Activated T-cell treated with anti-CD3 and anti-CD28 coated beads for 1 hour (primary cell): ENCODE results near the gene EPB41L1.

Source experiments
- DNase-seq: peaks from one replicate; pipeline ENCODE4 v3.0.0-alpha.2; 2020; ENCODE audit warnings: low read depth

The EPB41L1 gene

GRCh38 chr20:36155991-36156390 is 1.5 kb downstream of the EPB41L1 start:
- no peak for DNase-seq

GRCh38 chr20:36157610-36158009 is 3.1 kb downstream of the EPB41L1 start:
- DNase-seq, result no peak

- no peak for DNase-seq
Measured at GRCh38 chr20:36158160-36158741, 3.7 kb downstream of the EPB41L1 start.

DNA sequence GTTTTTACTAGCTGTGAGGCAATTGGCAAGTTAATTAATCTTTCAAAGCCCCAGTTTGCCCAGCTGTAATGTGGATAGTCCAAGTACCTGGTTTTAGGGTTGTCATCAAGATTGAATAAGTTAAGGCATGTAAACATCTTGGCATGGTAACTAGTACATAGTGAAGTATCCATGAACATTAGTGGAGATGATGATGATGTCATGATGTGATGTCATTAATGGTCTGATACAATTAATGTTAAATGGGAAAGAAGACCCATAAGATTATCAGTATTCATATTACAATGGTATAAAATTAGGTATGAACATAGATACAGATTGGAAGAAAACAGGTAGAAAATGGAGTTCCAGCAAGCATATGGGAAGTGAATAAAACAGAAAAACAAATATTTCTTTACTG is 5.3 kb downstream of the EPB41L1 start:
- no peak for DNase-seq

GRCh38 chr20:36162272-36162966 is 7.9 kb downstream of the EPB41L1 start:
- DNase-seq, result no peak

- DNase-seq, result no peak
Measured at GRCh38 chr20:36167902-36168503, 13.5 kb downstream of the EPB41L1 start.

- no peak for DNase-seq
Measured at GRCh38 chr20:36170542-36171215, 16.1 kb downstream of the EPB41L1 start.

DNA sequence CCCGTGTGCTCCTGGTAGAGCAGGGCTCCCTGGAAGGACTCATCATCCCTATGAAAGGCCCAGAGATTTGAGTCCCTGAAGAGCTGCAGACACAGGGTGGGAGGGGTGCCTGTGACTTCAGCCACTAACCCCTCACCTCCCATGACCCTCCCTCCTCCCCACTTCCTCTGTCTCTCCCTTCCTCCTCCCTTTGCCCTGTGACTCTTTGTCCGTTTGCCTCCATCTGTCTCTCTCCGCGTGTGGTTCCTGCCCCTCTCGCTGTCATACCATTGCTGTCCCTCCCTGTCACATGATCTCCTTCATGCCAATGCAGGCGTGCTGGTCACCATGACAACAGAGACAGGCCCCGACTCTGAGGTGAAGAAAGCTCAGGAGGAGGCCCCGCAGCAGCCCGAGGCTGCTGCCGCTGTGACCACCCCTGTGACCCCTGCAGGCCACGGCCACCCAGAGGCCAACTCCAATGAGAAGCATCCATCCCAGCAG is 19.0 kb downstream of the EPB41L1 start:
- no peak for DNase-seq

DNA sequence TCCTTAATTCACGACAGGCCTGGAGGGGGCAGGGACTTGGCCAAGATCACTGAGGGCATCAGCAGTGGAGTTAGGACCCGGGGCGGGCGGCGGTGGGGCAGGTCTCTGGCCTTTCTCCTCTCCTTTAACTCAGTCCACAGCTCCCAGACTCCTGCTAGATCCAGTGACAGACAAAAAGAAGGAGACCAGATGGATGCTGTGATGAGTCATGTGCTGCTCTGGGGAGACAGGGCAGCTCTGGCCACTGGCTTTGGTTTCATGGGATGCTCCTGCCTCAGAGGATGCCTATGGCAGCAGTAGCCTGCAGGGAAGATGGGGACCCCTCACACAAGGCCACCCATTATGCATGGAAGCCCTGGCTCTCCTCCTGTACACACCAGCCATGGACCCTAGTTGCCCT is 20.5 kb downstream of the EPB41L1 start:
- no peak for DNase-seq

DNA sequence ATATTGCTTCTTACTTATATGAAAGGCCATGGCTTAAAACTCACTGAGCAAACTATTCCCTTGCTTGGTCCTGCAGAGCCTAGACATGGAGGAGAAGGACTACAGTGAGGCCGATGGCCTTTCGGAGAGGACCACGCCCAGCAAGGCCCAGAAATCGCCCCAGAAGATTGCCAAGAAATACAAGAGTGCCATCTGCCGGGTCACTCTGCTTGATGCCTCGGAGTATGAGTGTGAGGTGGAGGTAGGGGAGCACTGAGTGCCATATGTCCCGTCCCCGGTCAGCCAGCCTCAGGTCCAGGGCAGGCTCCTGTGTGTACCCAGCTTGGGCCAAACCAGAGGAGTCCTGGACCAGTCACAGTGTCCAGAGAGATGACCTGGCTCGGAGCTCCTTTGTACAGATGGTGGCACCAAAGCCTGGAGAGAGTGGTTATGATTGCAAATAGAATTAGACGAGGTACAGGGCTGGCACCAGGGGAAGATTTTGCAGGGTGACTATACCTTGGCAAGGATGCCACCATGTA is 21.0 kb downstream of the EPB41L1 start:
- DNase-seq, result no peak

GRCh38 chr20:36177716-36178115 is 23.2 kb downstream of the EPB41L1 start:
- no peak for DNase-seq

DNA sequence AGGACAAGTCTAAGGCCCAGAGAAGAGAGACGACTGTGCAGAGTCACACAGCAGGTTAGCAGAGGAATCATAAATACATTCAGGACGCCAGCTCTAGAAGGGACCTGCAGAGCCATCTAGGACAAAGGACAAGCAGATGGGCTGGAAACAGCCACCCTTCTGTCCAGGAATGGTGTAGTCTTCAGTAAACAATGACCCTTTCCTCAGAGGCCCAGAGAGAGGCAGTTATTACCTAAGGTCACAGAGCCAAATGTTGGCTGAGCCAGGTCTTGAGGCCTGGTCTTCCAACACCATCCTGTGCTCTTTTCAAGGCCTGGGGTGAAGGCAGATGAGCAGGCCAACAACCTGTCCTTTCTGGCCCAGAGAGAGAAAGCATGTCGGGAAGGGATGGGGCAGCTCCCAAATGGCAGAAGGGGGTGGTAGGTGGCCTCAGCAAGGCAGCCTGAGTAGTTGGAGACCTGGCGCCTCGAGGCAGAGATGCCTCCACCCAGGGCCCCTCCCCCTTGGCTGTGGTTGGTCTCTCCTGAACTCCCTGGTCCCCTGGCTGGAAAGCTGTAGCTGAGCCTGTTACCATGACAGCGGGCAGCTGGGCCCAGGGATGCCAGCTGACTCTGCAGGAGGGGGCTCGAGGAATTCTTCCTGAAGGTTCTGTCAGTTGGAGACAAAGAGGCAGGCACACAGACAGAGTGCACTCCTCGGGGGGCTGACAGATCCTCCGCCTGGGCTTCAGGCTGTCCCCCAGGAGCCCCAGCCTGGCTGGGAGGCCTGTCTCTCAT is 24.8 kb downstream of the EPB41L1 start:
- no peak for DNase-seq

- no peak for DNase-seq
Measured at GRCh38 chr20:36180323-36180722, 25.8 kb downstream of the EPB41L1 start.

- no peak for DNase-seq
Measured at GRCh38 chr20:36181934-36182603, 27.5 kb downstream of the EPB41L1 start.

GRCh38 chr20:36182604-36183154 is 28.1 kb downstream of the EPB41L1 start:
- DNase-seq, result no peak

- DNase-seq, result no peak
Measured at GRCh38 chr20:36183155-36183944, 28.8 kb downstream of the EPB41L1 start.

- no peak for DNase-seq
Measured at GRCh38 chr20:36184816-36185776, 30.6 kb downstream of the EPB41L1 start.

GRCh38 chr20:36193977-36194712 is 39.6 kb downstream of the EPB41L1 start:
- no peak for DNase-seq
